ENCODE data around the gene BGLAP. TPM values are rescaled to one million over a fixed set of nuclear protein-coding genes. Genes with fewer than 3 reads are reported as not detected.
A peak's percentile ranks its signal among the peaks of the same experiment; 100 is the strongest.

BGLAP gene
- total and polyA plus RNA-seq, 2 experiments from 2014 or later: 0.51 to 1.8 TPM

DNA sequence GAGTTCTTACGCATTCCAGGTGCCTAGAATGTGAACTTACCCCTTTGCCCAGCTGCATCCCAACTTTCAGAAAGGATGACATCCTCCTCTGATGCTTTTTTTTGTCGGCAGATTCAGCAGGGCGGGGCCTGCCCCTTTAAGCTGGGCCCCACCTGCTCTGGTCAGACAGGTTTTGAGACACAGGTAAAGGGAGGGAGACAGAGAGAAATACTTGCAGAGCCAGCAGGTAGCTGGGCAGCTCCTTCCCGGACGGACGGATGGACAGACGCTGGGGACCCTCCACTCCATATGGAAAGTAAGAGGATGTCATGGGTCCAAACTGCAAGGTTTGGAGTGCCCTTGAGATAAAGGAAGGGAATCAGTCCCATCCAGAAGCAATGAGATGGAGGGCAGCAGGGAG lies 42.1 kb downstream of the BGLAP start, which contains the start of gene TMEM79:
TMEM79 (plus strand) TSS at position 214 of the 400 bp plus-strand sequence. CDS start 902 bp downstream, outside the sequence.
- Histone ChIP-seq H3K9me3 (ENCODE audit: low read depth) (no peaks in the 10 kb centered on the region), H3K27me3 (no peaks in the 10 kb centered on the region), H3K4me1 (ENCODE audit: low read depth) (peaks cover 19% of the 10 kb centered on the region), H3K27ac (peak within 1 kb of the TSS; percentile 67), H3K4me3 (peak within 1 kb of the TSS; percentile 59), H3K36me3 (no peaks in the 10 kb centered on the region)
- no peak for TF ChIP-seq CTCF (IDR thresholded peaks at IDR 0.05; ENCODE audit: low read depth, low read length)
- DNase-seq (ENCODE audit: low read depth in 1 of 2, low spot score in 1 of 2): no peak

DNA sequence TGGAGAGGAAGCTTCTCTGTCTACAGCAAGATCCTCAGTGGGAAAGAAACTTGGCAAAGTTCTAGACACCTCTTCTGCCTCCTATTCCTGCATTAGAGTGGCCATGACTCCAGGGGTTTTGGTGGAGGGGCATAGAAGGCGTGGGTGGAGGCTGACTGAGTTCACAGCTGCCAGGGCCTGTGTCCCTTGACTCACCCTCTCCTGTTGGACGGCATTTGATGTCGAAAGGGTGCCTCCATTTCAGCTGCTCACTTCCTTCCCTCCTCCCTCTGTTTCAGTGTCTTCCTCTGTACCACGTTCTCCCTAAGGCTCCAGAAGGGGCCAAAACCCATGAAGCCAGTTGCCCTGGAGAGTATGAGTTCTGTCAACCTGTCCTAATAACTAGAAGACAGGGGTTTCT lies 42.8 kb downstream of the BGLAP start:
- no peak overlapping the region for H3K4me3 ChIP-seq
- H3K4me1 ChIP-seq (ENCODE audit: low read depth): peaks cover 19% of the 10 kb centered on the region
- H3K27ac ChIP-seq: no peak overlapping the region
- no peaks in the 10 kb centered on the region for H3K9me3 ChIP-seq (ENCODE audit: low read depth)
- H3K36me3 ChIP-seq: no peaks in the 10 kb centered on the region
- no peak for TF ChIP-seq CTCF (IDR thresholded peaks at IDR 0.05; ENCODE audit: low read depth, low read length)
- H3K27me3 ChIP-seq: no peaks in the 10 kb centered on the region
- peak in 1 of 2 donors; percentile 14 for DNase-seq (ENCODE audit: low read depth in 1 of 2, low spot score in 1 of 2)

DNA sequence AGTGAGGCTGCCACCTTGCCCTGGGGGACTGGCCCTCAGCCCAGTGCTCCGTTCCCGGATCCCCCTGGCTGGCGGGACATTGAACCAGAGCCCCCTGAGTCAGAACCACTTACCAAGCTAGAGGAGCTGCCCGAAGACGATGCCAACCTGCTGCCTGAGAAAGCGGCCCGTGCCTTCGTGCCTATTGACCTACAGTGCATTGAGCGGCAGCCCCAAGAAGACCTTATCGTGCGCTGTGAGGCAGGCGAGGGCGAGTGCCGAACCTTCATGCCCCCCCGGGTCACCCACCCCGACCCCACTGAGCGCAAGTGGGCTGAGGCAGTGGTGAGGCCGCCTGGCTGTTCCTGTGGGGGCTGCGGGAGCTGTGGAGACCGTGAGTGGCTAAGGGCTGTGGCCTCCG lies 43.5 kb downstream of the BGLAP start:
- Histone ChIP-seq H3K9me3 (ENCODE audit: low read depth) (no peaks in the 10 kb centered on the region), H3K27me3 (no peaks in the 10 kb centered on the region), H3K4me1 (ENCODE audit: low read depth) (peaks cover 19% of the 10 kb centered on the region), H3K27ac (no peak overlapping the region), H3K4me3 (no peak overlapping the region), H3K36me3 (no peaks in the 10 kb centered on the region)
- no peak for TF ChIP-seq CTCF (IDR thresholded peaks at IDR 0.05; ENCODE audit: low read depth, low read length)
- DNase-seq (ENCODE audit: low read depth in 1 of 2, low spot score in 1 of 2): no peak

GRCh38 chr1:156286061-156286460 lies 44.1 kb downstream of the BGLAP start:
- H3K36me3 ChIP-seq: no peaks in the 10 kb centered on the region
- no peaks in the 10 kb centered on the region for H3K27me3 ChIP-seq
- TF ChIP-seq CTCF (IDR thresholded peaks at IDR 0.05; ENCODE audit: low read depth, low read length): no peak
- no peak overlapping the region for H3K27ac ChIP-seq
- peaks cover 12% of the 10 kb centered on the region for H3K4me1 ChIP-seq (ENCODE audit: low read depth)
- no peak overlapping the region for H3K4me3 ChIP-seq
- no peak for DNase-seq (ENCODE audit: low read depth in 1 of 2, low spot score in 1 of 2)
- H3K9me3 ChIP-seq (ENCODE audit: low read depth): no peaks in the 10 kb centered on the region

DNA sequence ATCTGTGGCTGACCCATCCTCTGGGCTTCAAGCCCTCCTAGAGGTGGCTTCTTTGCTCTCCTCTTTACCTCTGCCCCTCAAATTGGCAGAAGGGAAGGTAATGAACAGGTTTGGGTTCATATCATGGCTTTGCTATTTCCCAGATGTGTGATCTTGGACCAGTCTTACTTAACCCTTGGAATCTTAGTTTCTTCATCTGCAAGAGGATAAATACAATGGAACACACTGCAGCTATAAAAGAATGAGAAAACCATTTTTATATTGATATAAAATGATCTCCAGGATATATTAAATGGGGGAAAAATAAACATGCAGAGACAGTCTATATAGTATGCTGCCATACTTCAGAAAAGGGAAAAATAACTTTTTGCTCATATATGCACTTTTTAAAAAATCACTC lies 47.9 kb downstream of the BGLAP start:
- TF ChIP-seq CTCF (IDR thresholded peaks at IDR 0.05; ENCODE audit: low read depth, low read length): no peak
- no peak for DNase-seq (ENCODE audit: low read depth in 1 of 2, low spot score in 1 of 2)
- Histone ChIP-seq H3K27ac (no peak overlapping the region), H3K4me1 (ENCODE audit: low read depth) (no peaks in the 10 kb centered on the region), H3K27me3 (no peaks in the 10 kb centered on the region), H3K9me3 (ENCODE audit: low read depth) (no peaks in the 10 kb centered on the region), H3K36me3 (no peaks in the 10 kb centered on the region), H3K4me3 (no peak overlapping the region)

Measured in cardiac muscle cell (in vitro differentiated cells and primary cell).